HEK293T (cell line): ENCODE measurements around the gene PRPF40B.

Experiments used
- CTCF ChIA-PET: fragments of 350-600 bp; formaldehyde crosslinking; extraction: SDS; loops from one replicate; lab custom pipeline; 2021; ENCODE audit warnings: antibody characterized with exemption, inconsistent platforms; lab: Yijun Ruan, JAX
- POLR2A ChIA-PET: fragments of 350-600 bp; formaldehyde crosslinking; extraction: SDS; loops from one replicate; lab custom pipeline; 2020; ENCODE audit warnings: antibody characterized with exemption, inconsistent platforms; lab: Yijun Ruan, JAX
- DNase-seq: peaks from one replicate; pipeline ENCODE4 v3.0.0; 2012; ENCODE audit warnings: mixed read lengths; ENCODE audit errors: extremely low spot score
- ARNT ChIP-seq: fragments of 450-650 bp; IDR thresholded peaks from 2 replicates; pipeline ENCODE4 v1.6.1; 2017; ENCODE audit warnings: mild to moderate bottlenecking
- BHLHE40 ChIP-seq: fragments of 450-650 bp; IDR thresholded peaks from 2 replicates; pipeline ENCODE4 v1.6.1; 2016; ENCODE audit warnings: mild to moderate bottlenecking, moderate library complexity, borderline replicate concordance
- CTBP1 ChIP-seq: fragments of 450-650 bp; IDR thresholded peaks from 2 replicates; pipeline ENCODE4 v1.6.1; 2016; ENCODE audit warnings: borderline replicate concordance
- ELF4 ChIP-seq: fragments of 450-650 bp; IDR thresholded peaks from 2 replicates; pipeline ENCODE4 v1.6.1; 2017; ENCODE audit warnings: antibody characterized with exemption
- FOXA1 ChIP-seq: fragments of 450-650 bp; IDR thresholded peaks from 2 replicates; pipeline ENCODE4 v1.6.1; 2016; ENCODE audit warnings: mild to moderate bottlenecking
- FOXK2 ChIP-seq: fragments of 450-650 bp; IDR thresholded peaks from 2 replicates; pipeline ENCODE4 v1.6.1; 2016; ENCODE audit warnings: mild to moderate bottlenecking
- FOXM1 ChIP-seq: fragments of 450-650 bp; IDR thresholded peaks from 2 replicates; pipeline ENCODE4 v1.6.1; 2017; ENCODE audit warnings: mild to moderate bottlenecking, borderline replicate concordance
- HDGF ChIP-seq: fragments of 450-650 bp; IDR thresholded peaks from 2 replicates; pipeline ENCODE4 v1.6.1; 2017; ENCODE audit warnings: antibody characterized with exemption, borderline replicate concordance
- L3MBTL2 ChIP-seq: fragments of 450-650 bp; conservative IDR thresholded peaks from 2 replicates; pipeline ENCODE4 v1.6.1; 2016; ENCODE audit warnings: mild to moderate bottlenecking
- LEF1 ChIP-seq: fragments of 450-650 bp; IDR thresholded peaks from 2 replicates; pipeline ENCODE4 v1.6.1; 2017; ENCODE audit warnings: mild to moderate bottlenecking, borderline replicate concordance
- NFRKB ChIP-seq: fragments of 450-650 bp; IDR thresholded peaks from 2 replicates; pipeline ENCODE4 v1.6.1; 2016; ENCODE audit warnings: mild to moderate bottlenecking, moderate library complexity
- PKNOX1 ChIP-seq: fragments of 450-650 bp; IDR thresholded peaks from 2 replicates; pipeline ENCODE4 v1.6.1; 2016
- SP1 ChIP-seq: fragments of 450-650 bp; IDR thresholded peaks from 2 replicates; pipeline ENCODE4 v1.6.1; 2017
- SUZ12 ChIP-seq: fragments of 450-650 bp; IDR thresholded peaks from 2 replicates; pipeline ENCODE4 v1.6.1; 2016; ENCODE audit warnings: mild to moderate bottlenecking
- TARDBP ChIP-seq: fragments of 450-650 bp; IDR thresholded peaks from 2 replicates; pipeline ENCODE4 v1.6.1; 2016
- ZNF384 ChIP-seq: fragments of 450-650 bp; IDR thresholded peaks from 2 replicates; pipeline ENCODE4 v1.6.1; 2016

PRPF40B gene

GRCh38 chr12:49632986-49633702 lies 9.8 kb downstream of the PRPF40B start:
- ChIA-PET POLR2A (interaction anchor here (1.1 kb wide), 1 partner anchor 109 kb away, joined by 3 read pairs; the partner anchor contains the start of gene TMBIM6), CTCF (interaction anchor here (0.7 kb wide), 1 partner anchor 108 kb away, joined by 3 read pairs; the partner anchor contains the start of gene TMBIM6)
- DNase-seq: no peak
- TF ChIP-seq PKNOX1: no peak
- TF ChIP-seq ELF4: no peak
- no peak for TF ChIP-seq FOXM1
- TF ChIP-seq FOXA1: no peak
- TF ChIP-seq TARDBP: no peak
- TF ChIP-seq SUZ12: no peak

- DNase-seq: no peak
- TF ChIP-seq ELF4 (no peak), LEF1 (no peak), L3MBTL2 (no peak), ARNT (no peak), HDGF (no peak), SP1 (no peak), BHLHE40 (no peak), FOXM1 (no peak), FOXA1 (no peak), CTBP1 (no peak), SUZ12 (no peak), NFRKB (no peak), ZNF384 (no peak), PKNOX1 (no peak), TARDBP (no peak), FOXK2 (no peak)
- ChIA-PET POLR2A (no interaction called here), CTCF (no interaction called here)
Measured at GRCh38 chr12:49633703-49634345, 10.5 kb downstream of the PRPF40B start.

GRCh38 chr12:49635036-49635435 lies 11.7 kb downstream of the PRPF40B start:
- CTCF ChIA-PET: interaction anchor here (0.5 to 0.7 kb wide), 2 partner anchors 54 to 113 kb away, joined by 3 read pairs; no protein-coding TSS in a partner anchor
- TF ChIP-seq ZNF384 (no peak), L3MBTL2 (no peak), FOXK2 (no peak), SUZ12 (no peak), SP1 (no peak), CTBP1 (no peak), NFRKB (no peak)
- POLR2A ChIA-PET: no interaction called here
- no peak for DNase-seq

- TF ChIP-seq LEF1: no peak
- TF ChIP-seq ELF4: no peak
- no peak for TF ChIP-seq FOXA1
- TF ChIP-seq HDGF: no peak
- TF ChIP-seq SP1: no peak
- TF ChIP-seq SUZ12: no peak
- no peak for TF ChIP-seq FOXK2
- TF ChIP-seq ARNT: no peak
- no peak for TF ChIP-seq L3MBTL2
- TF ChIP-seq NFRKB: no peak
- TF ChIP-seq ZNF384: no peak
- TF ChIP-seq PKNOX1: no peak
- no peak for TF ChIP-seq FOXM1
- no peak for TF ChIP-seq TARDBP
- no peak for TF ChIP-seq CTBP1
- no peak for TF ChIP-seq BHLHE40
- ChIA-PET POLR2A (interaction anchor here (1.0 kb wide), 1 partner anchor 105 kb away, joined by 3 read pairs; no protein-coding TSS in a partner anchor), CTCF (interaction anchor here (0.5 to 1.4 kb wide), 5 partner anchors 12 to 173 kb away, joined by 3 to 4 read pairs (median 3); no protein-coding TSS in a partner anchor)
- DNase-seq: no peak
Measured at GRCh38 chr12:49635656-49636055, 12.3 kb downstream of the PRPF40B start.

- ChIA-PET POLR2A (interaction anchor here (0.8 to 1.0 kb wide), 2 partner anchors 14 to 104 kb away, joined by 3 to 4 read pairs; partner anchors contain the start of gene PRPF40B), CTCF (interaction anchor here (0.6 to 2.5 kb wide), 5 partner anchors 13 to 126 kb away, joined by 3 to 11 read pairs (median 4); partner anchors contain the start of gene PRPF40B)
- no peak for TF ChIP-seq ZNF384
- TF ChIP-seq ELF4: no peak
- no peak for TF ChIP-seq ARNT
- no peak for TF ChIP-seq BHLHE40
- TF ChIP-seq FOXK2: no peak
- no peak for TF ChIP-seq SUZ12
- no peak for TF ChIP-seq L3MBTL2
- no peak for TF ChIP-seq TARDBP
- TF ChIP-seq NFRKB: no peak
- no peak for TF ChIP-seq FOXM1
- no peak for TF ChIP-seq FOXA1
- TF ChIP-seq SP1: no peak
- TF ChIP-seq HDGF: no peak
- TF ChIP-seq PKNOX1: no peak
- DNase-seq: no peak
Measured at GRCh38 chr12:49636574-49636973, 13.2 kb downstream of the PRPF40B start.
